HG03064 (cell line): Measurements from ENCODE around the gene LGALS8.

Source experiments
- ATAC-seq: cut with Tn5 transposase; IDR thresholded peaks from one replicate; pipeline ENCODE4 v1.9.1; 2021; ENCODE audit warnings: low read depth; ENCODE audit not compliant: unreplicated experiment

LGALS8 gene

GRCh38 chr1:236508593-236509027 lies 15.2 kb upstream of the LGALS8 start:
- no peak for ATAC-seq

GRCh38 chr1:236509203-236509602 lies 14.6 kb upstream of the LGALS8 start:
- ATAC-seq: no peak

- ATAC-seq: no peak
Observed at GRCh38 chr1:236509647-236510401, 14.0 kb upstream of the LGALS8 start.

- ATAC-seq: no peak
Observed at GRCh38 chr1:236511735-236512418, 11.9 kb upstream of the LGALS8 start.

- ATAC-seq: no peak
Observed at GRCh38 chr1:236514703-236515442, 8.9 kb upstream of the LGALS8 start.

- no peak for ATAC-seq
Observed at GRCh38 chr1:236515443-236515958, 8.3 kb upstream of the LGALS8 start.

- ATAC-seq: no peak
Observed at GRCh38 chr1:236516929-236517704, 6.7 kb upstream of the LGALS8 start.

GRCh38 chr1:236518322-236518721 lies 5.5 kb upstream of the LGALS8 start:
- ATAC-seq: no peak

GRCh38 chr1:236520445-236521005 lies 3.3 kb upstream of the LGALS8 start:
- no peak for ATAC-seq

GRCh38 chr1:236522937-236523703 lies 662 bp upstream of the LGALS8 start:
- no peak for ATAC-seq

- ATAC-seq: peak; percentile 91
Observed at GRCh38 chr1:236524142-236524894, 536 bp downstream of the LGALS8 start.

GRCh38 chr1:236524895-236525184 lies 1.1 kb downstream of the LGALS8 start:
- no peak for ATAC-seq

- no peak for ATAC-seq
Observed at GRCh38 chr1:236526079-236526478, 2.3 kb downstream of the LGALS8 start.

- ATAC-seq: no peak
Observed at GRCh38 chr1:236530286-236530685, 6.5 kb downstream of the LGALS8 start.

- ATAC-seq: no peak
Observed at GRCh38 chr1:236530959-236531358, 7.2 kb downstream of the LGALS8 start.

GRCh38 chr1:236532850-236533249 lies 9.1 kb downstream of the LGALS8 start:
- ATAC-seq: no peak

GRCh38 chr1:236534151-236534651 lies 10.4 kb downstream of the LGALS8 start:
- no peak for ATAC-seq

- ATAC-seq: no peak
Observed at GRCh38 chr1:236535190-236535589, 11.4 kb downstream of the LGALS8 start.
